MCF 10A (cell line): ENCODE measurements around the gene PRKAR1A. TPM values are rescaled to one million over a fixed set of nuclear protein-coding genes. Genes with fewer than 3 reads are reported as not detected.

Experiments used
- BruUV-seq: library from RNA; stranded (reverse); fragments of 400-500 nt; replicated peaks from 2 replicates; lab custom pipeline; 2021; lab: Mats Ljungman, UMichigan
- CTCF ChIA-PET: fragments of 300-600 bp; sonication (Branson Sonifier 250); formaldehyde crosslinking; extraction: SDS; loops from one replicate; lab custom pipeline; 2021; ENCODE audit warnings: antibody characterized with exemption, inconsistent platforms; lab: Yijun Ruan, JAX
- POLR2A ChIA-PET: fragments of 300-600, 350-650 bp; sonication (Branson Sonifier 250); formaldehyde crosslinking; extraction: SDS; loops from one replicate; lab custom pipeline; 2020; ENCODE audit warnings: antibody characterized with exemption, inconsistent platforms; lab: Yijun Ruan, JAX
- DNase-seq: peaks from one replicate; pipeline ENCODE4 v3.0.0-alpha.2; 2018; ENCODE audit not compliant: unreplicated experiment
- H3K27ac Mint-ChIP-seq: one replicate; pipeline ENCODE4 v1.8.0; 2022; ENCODE audit warnings: mild to moderate bottlenecking, low read depth, mixed read lengths; ENCODE audit not compliant: unreplicated experiment
- H3K27me3 Mint-ChIP-seq: one replicate; pipeline ENCODE4 v1.8.0; 2022; ENCODE audit warnings: mixed read lengths; ENCODE audit not compliant: insufficient read depth, unreplicated experiment
- H3K36me3 Mint-ChIP-seq: one replicate; pipeline ENCODE4 v1.8.0; 2022; ENCODE audit warnings: mild to moderate bottlenecking, moderate library complexity, mixed read lengths; ENCODE audit not compliant: insufficient read depth, unreplicated experiment
- H3K4me1 Mint-ChIP-seq: one replicate; pipeline ENCODE4 v1.8.0; 2022; ENCODE audit warnings: mixed read lengths; ENCODE audit not compliant: insufficient read depth, unreplicated experiment
- H3K4me3 Mint-ChIP-seq: one replicate; pipeline ENCODE4 v1.8.0; 2022; ENCODE audit warnings: mild to moderate bottlenecking, moderate library complexity, mixed read lengths; ENCODE audit not compliant: unreplicated experiment
- H3K9me3 Mint-ChIP-seq: one replicate; pipeline ENCODE4 v1.8.0; 2022; ENCODE audit warnings: mixed read lengths; ENCODE audit not compliant: unreplicated experiment
- intact Hi-C: fragments of 100-400 bp; cut with micrococcal nuclease; formaldehyde crosslinking; loops from 2 replicates; pipeline ENCODE4 v1.14.1; 2022
- total RNA-seq: library from RNA; stranded (reverse); gene quantifications from 2 replicates; pipeline ENCODE4 v1.2.3, GENCODE V29; 2022
- TF ChIP-seq, protein P1 (sequence below): fragments of 200-600 bp; IDR thresholded peaks from one replicate; pipeline ENCODE4 v1.8.0; 2022; ENCODE audit warnings: antibody characterized with exemption, mild to moderate bottlenecking; ENCODE audit not compliant: unreplicated experiment

The PRKAR1A gene
- total RNA-seq, 1 experiment from 2014 or later, result 264 TPM

- ChIA-PET POLR2A (interaction anchor here (1.3 kb wide), 1 partner anchor 12 kb away, joined by 4 read pairs; no protein-coding TSS in a partner anchor), CTCF (interaction anchor here (0.6 kb wide), 1 partner anchor 37 kb away, joined by 3 read pairs; no protein-coding TSS in a partner anchor)
- H3K27me3 Mint-ChIP-seq, result no peaks in the 10 kb centered on the region
Measured at GRCh38 chr17:68501074-68501473, 11.2 kb upstream of the PRKAR1A start.

DNA sequence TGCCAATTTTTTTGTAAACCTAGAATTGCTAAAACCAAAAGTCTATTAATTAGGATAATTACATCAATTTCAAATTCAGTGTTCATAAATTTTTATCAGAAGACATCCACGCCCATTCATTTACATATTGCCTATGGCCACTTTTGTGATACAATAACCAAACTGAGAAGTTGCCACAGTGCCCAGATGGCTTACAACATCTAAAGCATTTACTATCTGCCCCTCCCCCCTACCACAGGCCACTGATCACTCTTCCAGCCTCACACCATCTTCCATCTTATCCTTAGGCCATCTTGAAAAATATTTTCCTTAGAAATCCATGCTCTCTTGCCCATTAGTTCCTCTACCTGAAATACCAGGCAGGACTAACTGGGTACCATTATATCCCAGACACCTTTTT lies 6.3 kb upstream of the PRKAR1A start:
- no peaks in the 10 kb centered on the region for H3K36me3 Mint-ChIP-seq
- TF ChIP-seq, protein P1, sequence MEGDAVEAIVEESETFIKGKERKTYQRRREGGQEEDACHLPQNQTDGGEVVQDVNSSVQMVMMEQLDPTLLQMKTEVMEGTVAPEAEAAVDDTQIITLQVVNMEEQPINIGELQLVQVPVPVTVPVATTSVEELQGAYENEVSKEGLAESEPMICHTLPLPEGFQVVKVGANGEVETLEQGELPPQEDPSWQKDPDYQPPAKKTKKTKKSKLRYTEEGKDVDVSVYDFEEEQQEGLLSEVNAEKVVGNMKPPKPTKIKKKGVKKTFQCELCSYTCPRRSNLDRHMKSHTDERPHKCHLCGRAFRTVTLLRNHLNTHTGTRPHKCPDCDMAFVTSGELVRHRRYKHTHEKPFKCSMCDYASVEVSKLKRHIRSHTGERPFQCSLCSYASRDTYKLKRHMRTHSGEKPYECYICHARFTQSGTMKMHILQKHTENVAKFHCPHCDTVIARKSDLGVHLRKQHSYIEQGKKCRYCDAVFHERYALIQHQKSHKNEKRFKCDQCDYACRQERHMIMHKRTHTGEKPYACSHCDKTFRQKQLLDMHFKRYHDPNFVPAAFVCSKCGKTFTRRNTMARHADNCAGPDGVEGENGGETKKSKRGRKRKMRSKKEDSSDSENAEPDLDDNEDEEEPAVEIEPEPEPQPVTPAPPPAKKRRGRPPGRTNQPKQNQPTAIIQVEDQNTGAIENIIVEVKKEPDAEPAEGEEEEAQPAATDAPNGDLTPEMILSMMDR, result no peak
- intact Hi-C loops, result no loop called here
- no TSS peak for BruUV-seq
- no peak overlapping the region for H3K27ac Mint-ChIP-seq
- CTCF ChIA-PET, result interaction anchor here (0.5 to 1.0 kb wide), 2 partner anchors 9 to 774 kb away, joined by 3 to 4 read pairs; no protein-coding TSS in a partner anchor
- POLR2A ChIA-PET, result no interaction called here
- no peaks in the 10 kb centered on the region for H3K9me3 Mint-ChIP-seq
- H3K4me3 Mint-ChIP-seq, result no peak overlapping the region
- DNase-seq, result no peak
- no peaks in the 10 kb centered on the region for H3K27me3 Mint-ChIP-seq
- peaks cover 9% of the 10 kb centered on the region for H3K4me1 Mint-ChIP-seq

More at GRCh38 chr17:68501074-68501473, 11.2 kb upstream of the PRKAR1A start:
- H3K36me3 Mint-ChIP-seq, result no peaks in the 10 kb centered on the region
- no TSS peak for BruUV-seq
- H3K4me1 Mint-ChIP-seq, result no peaks in the 10 kb centered on the region
- intact Hi-C loops, result no loop called here
- H3K27ac Mint-ChIP-seq, result no peak overlapping the region
- DNase-seq, result no peak
- no peak overlapping the region for H3K4me3 Mint-ChIP-seq
- H3K9me3 Mint-ChIP-seq, result no peaks in the 10 kb centered on the region
- TF ChIP-seq, protein P1, result no peak

DNA sequence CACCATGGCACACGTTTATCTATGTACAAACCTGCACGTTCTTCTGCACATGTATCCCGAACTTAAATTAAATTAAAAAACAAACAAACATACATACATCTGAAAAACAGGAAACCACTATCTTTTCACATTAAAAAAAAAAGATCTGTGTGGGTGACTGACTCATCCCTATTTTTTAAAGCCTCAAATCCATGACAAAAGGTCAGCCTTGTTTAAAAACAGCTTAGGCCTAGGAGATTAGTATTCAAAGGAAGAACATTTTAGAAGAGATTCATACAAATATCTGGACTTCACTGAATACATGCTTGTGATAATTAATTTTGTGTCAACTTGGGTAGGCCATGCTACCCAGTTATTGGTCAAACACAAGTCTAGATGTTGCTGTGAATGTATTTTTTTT lies 4.7 kb upstream of the PRKAR1A start:
- Mint-ChIP-seq H3K4me3 (no peak overlapping the region), H3K9me3 (no peaks in the 10 kb centered on the region), H3K27me3 (no peaks in the 10 kb centered on the region), H3K4me1 (peaks cover 9% of the 10 kb centered on the region), H3K27ac (no peak overlapping the region), H3K36me3 (no peaks in the 10 kb centered on the region)
- intact Hi-C loops, result no loop called here
- BruUV-seq, result no TSS peak
- ChIA-PET CTCF (interaction anchor here (0.6 to 1.0 kb wide), 2 partner anchors 40 to 269 kb away, joined by 3 to 4 read pairs; no protein-coding TSS in a partner anchor), POLR2A (no interaction called here)
- TF ChIP-seq, protein P1, result no peak
- DNase-seq, result no peak

DNA sequence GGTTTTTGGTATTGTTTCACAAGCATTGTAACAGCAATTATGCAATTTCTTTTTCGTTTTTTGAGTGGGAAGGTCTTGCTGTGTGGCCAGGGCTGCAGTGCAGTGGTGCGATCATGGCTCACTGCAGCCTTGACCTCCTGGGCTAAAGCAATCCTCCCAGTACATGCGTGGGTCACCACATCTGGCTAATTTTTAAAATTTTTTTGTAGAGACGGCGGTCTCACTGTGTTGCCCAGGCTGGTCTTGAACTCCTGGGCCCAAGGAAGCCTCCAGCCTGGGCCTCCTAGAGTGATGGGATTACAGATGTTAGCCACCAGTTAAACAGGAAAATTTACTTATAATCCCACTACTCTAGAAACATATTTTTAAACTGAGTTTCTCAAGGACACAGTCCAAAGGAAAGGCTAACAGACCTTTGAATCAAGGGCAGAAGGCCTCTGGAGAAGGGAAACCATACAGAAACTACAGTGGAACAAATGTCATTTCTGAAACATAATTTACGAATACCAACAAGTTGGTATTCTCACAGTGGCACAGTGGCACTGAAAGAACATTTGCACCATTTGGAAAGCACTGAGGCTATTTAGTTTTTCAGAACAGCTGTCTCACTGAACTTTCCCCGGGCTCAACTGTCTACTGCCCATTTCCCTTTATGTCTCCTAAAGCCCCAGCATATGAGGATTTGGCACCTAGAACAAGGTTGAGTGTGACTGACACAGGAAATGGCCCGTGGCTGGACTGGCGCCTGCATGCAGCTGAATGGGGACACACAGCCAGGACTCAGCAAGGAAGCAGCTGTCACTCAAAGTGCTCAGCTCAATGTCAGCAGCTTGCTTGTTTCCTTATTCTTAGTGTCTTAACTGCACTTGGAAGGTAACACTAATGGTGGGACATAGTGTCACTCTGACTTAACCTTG lies 2.8 kb upstream of the PRKAR1A start:
- POLR2A ChIA-PET, result interaction anchor here (2.1 to 7.5 kb wide), 2 partner anchors 35 to 50 kb away, joined by 7 to 114 read pairs; partner anchors contain the start of gene WIPI1
- Mint-ChIP-seq H3K9me3 (no peaks in the 10 kb centered on the region), H3K36me3 (no peaks in the 10 kb centered on the region), H3K27ac (no peak overlapping the region), H3K27me3 (no peaks in the 10 kb centered on the region), H3K4me1 (peaks cover 9% of the 10 kb centered on the region), H3K4me3 (no peak overlapping the region)
- CTCF ChIA-PET, result interaction anchor here (1.2 kb wide), 1 partner anchor 43 kb away, joined by 3 read pairs; no protein-coding TSS in a partner anchor
- BruUV-seq, result no TSS peak
- intact Hi-C loops, result loop anchor here (5.0 kb wide), 1 partner anchor 248 kb away; no protein-coding TSS in a partner anchor
- TF ChIP-seq, protein P1, result no peak
- DNase-seq, result no peak
